Measurements from ENCODE around the gene PCNT. TPM values are rescaled to one million over a fixed set of nuclear protein-coding genes. Genes with fewer than 3 reads are reported as not detected.

The PCNT gene
- total and polyA plus RNA-seq, 2 of the 8 experiments (the other 6 are each of a cell fraction or from before 2014, with no cell fraction given), result 9.9 to 45.1 TPM

- H3K14ac ChIP-seq (ENCODE audit: insufficient read length), result peak overlapping the region; percentile 31
- no peak overlapping the region for H3K4me2 ChIP-seq (ENCODE audit: insufficient read depth in 1 of 2, low read depth in 2 of 2, low read length in 2 of 2)
- no peaks in the 10 kb centered on the region for H3K79me2 ChIP-seq (ENCODE audit: control insufficient read depth in 1 of 2, insufficient read depth in 2 of 2, low read length in 2 of 2)
- H3K4me1 ChIP-seq (replicated peaks in 1 of 4; ENCODE audit: control insufficient read depth in 3 of 4, insufficient read depth in 4 of 4, low read length in 3 of 4), result peaks cover 0 to 2% (median 0%) of the 10 kb centered on the region in 4 experiments; a peak in 1 of 7 replicates
- H4K8ac ChIP-seq (ENCODE audit: extremely low read depth, insufficient read depth, low read length), result peak overlapping the region; percentile 36; the same call in 1 of the 2 replicates
- DNase-seq (ENCODE audit: low read depth in 1 of 2, low spot score in 2 of 2) (no peak), FAIRE-seq (no peak)
- H2BK20ac ChIP-seq (ENCODE audit: low read length), result no peak overlapping the region
- H3K23me2 ChIP-seq (ENCODE audit: low read depth, low read length), result no peaks in the 10 kb centered on the region
- TF ChIP-seq SP1 (IDR thresholded peaks at IDR 0.05; ENCODE audit: low read depth, low read length), result no peak
- no peak for TF ChIP-seq NRF1 (IDR thresholded peaks at IDR 0.05; ENCODE audit: low read depth, low read length)
- no peak for TF ChIP-seq E2F6 (IDR thresholded peaks at IDR 0.05)
- no peak for TF ChIP-seq CTBP2 (IDR thresholded peaks at IDR 0.05; ENCODE audit: borderline replicate concordance, insufficient read depth, insufficient read length, low read length)
- no peak for TF ChIP-seq PHF8 (conservative IDR thresholded peaks at IDR 0.05; ENCODE audit: low read depth, low read length)
- TF ChIP-seq EZH2 (IDR thresholded peaks at IDR 0.05; ENCODE audit: low read depth, low read length, severe bottlenecking), result no peak
- no peak overlapping the region for H4K91ac ChIP-seq (replicated peaks; ENCODE audit: insufficient read length, low read length)
- H4K20me1 ChIP-seq (replicated peaks in 1 of 2; ENCODE audit: control insufficient read depth in 1 of 2, insufficient read depth in 2 of 2, low read length in 2 of 2), result peaks cover 0 to 6% of the 10 kb centered on the region in 2 experiments
- no peak overlapping the region for H3K18ac ChIP-seq (ENCODE audit: extremely low read depth, low read length)
- no peak overlapping the region for H2AFZ ChIP-seq (ENCODE audit: low read length)
- H4K5ac ChIP-seq (ENCODE audit: insufficient read length, low read depth, low read length), result no peak overlapping the region
- H2BK12ac ChIP-seq (ENCODE audit: low read depth, low read length), result no peak overlapping the region
- H3K4me3 ChIP-seq (ENCODE audit: extremely low read depth in 1 of 4, insufficient read depth in 2 of 4, low read depth in 3 of 4, low read length in 4 of 4), result no peak overlapping the region
- H3K9me3 ChIP-seq (ENCODE audit: insufficient read depth in 2 of 2, low read depth in 1 of 2, low read length in 1 of 2), result no peaks in the 10 kb centered on the region
- peaks cover 0 to 2% (median 0%) of the 10 kb centered on the region in 4 experiments; a peak in 1 of 8 replicates for H3K36me3 ChIP-seq (ENCODE audit: control insufficient read depth in 2 of 4, insufficient read depth in 4 of 4, low read length in 3 of 4)
- H3K23ac ChIP-seq (ENCODE audit: insufficient read length), result no peak overlapping the region
- no peak overlapping the region for H2BK5ac ChIP-seq (ENCODE audit: low read depth, low read length)
- H3K27ac ChIP-seq (ENCODE audit: low read depth, low read length), result no peak overlapping the region
- no peak overlapping the region for H3K4ac ChIP-seq (replicated peaks; ENCODE audit: insufficient read length, low read depth, low read length)
- H2BK15ac ChIP-seq (ENCODE audit: low read length), result no peak overlapping the region
- H3K56ac ChIP-seq (replicated peaks; ENCODE audit: insufficient read length, low read depth, low read length), result no peak overlapping the region
- no peaks in the 10 kb centered on the region for H3K79me1 ChIP-seq (ENCODE audit: low read depth, low read length)
- no peak overlapping the region for H3K9ac ChIP-seq (replicated peaks in 1 of 4; ENCODE audit: extremely low read depth in 1 of 4, low read depth in 3 of 4, low read length in 3 of 4)
- ChIA-PET CTCF (ENCODE audit: partially characterized antibody) (interaction anchor here (0.8 kb wide), 1 partner anchor 8 kb away, joined by 3 read pairs; no protein-coding TSS in a partner anchor), POLR2A (ENCODE audit: partially characterized antibody) (no interaction called here)
- no peak overlapping the region for H2BK120ac ChIP-seq (replicated peaks; ENCODE audit: low read depth, low read length)
- H3K27me3 ChIP-seq (replicated peaks in 1 of 4; ENCODE audit: control insufficient read depth in 3 of 4, extremely low read depth in 1 of 4, insufficient read depth in 3 of 4, low read length in 3 of 4), result no peaks in the 10 kb centered on the region
- WGBS, 2 experiments (ENCODE audit: extremely low coverage in 1 of 2, insufficient coverage in 1 of 2, insufficient read length in 1 of 2, insufficient replicate concordance in 2 of 2, low coverage in 1 of 2, low lambda C conversion rate in 2 of 2, missing lambda C conversion rate in 1 of 2), result 89% methylated on average over 6 of the region's 6 CpGs; no CpG with 5 or more reads in 1 of the 2 experiments
- H2AK5ac ChIP-seq (ENCODE audit: low read depth, low read length), result no peak overlapping the region
Observed at GRCh38 chr21:46489162-46489663, 165.3 kb downstream of the PCNT start.
